Naive thymus-derived CD8-positive, alpha-beta T cell (primary cell): ENCODE data around the gene DOCK11. TPM values are rescaled to one million over a fixed set of nuclear protein-coding genes. Genes with fewer than 3 reads are reported as not detected.
"Not testable (repeated sequence)": the region's sequence is repeated elsewhere in the genome, so short reads cannot be mapped to it uniquely, and the experiment has no call there.

Experiments used
- ATAC-seq, 2 donors: fragments of 150-1000 bp; cut with Tn5 transposase in 1 of 2; sonication (Bioruptor Pico), chemical (Tn5 transposase) in 1 of 2; 1 replicate in 1 of 2; 2 replicates in 1 of 2; pipeline ENCODE4 v1.10.0; 2021; ENCODE audit warnings: mild to moderate bottlenecking in 2 of 2, moderate library complexity in 2 of 2
- POLR2A ChIA-PET: fragments of 350-600 bp; sonication (Branson Sonifier 250); formaldehyde crosslinking; loops from one replicate; lab custom pipeline; 2021; ENCODE audit warnings: antibody characterized with exemption; lab: Charles Lee
- DNase-seq, 10 donors: peaks; one replicate each; pipeline versions ENCODE4 v3.0.0 to v3.0.0-alpha.2; 2020 to 2022
- H3K27ac Mint-ChIP-seq, 10 donors: one replicate each; pipeline ENCODE4 v1.8.0; 2020 to 2022; ENCODE audit warnings: mild to moderate bottlenecking in 10 of 10, mixed read lengths in 10 of 10, moderate library complexity in 4 of 10, inconsistent platforms in 1 of 10
- H3K27me3 Mint-ChIP-seq, 5 donors: one replicate each; pipeline ENCODE4 v1.8.0; 2021 to 2022; ENCODE audit warnings: mixed read lengths in 5 of 5
- H3K36me3 Mint-ChIP-seq, 3 donors: one replicate each; pipeline ENCODE4 v1.8.0; 2020 to 2022; ENCODE audit warnings: mixed read lengths in 3 of 3, mild to moderate bottlenecking in 2 of 3, inconsistent platforms in 1 of 3
- H3K4me1 Mint-ChIP-seq, 4 donors: one replicate each; pipeline ENCODE4 v1.8.0; 2021 to 2022; ENCODE audit warnings: mixed read lengths in 4 of 4
- H3K4me3 Mint-ChIP-seq, 10 donors: one replicate each; pipeline ENCODE4 v1.8.0; 2020 to 2022; ENCODE audit warnings: mild to moderate bottlenecking in 10 of 10, mixed read lengths in 10 of 10, moderate library complexity in 6 of 10, inconsistent platforms in 1 of 10
- H3K9me3 Mint-ChIP-seq, 9 donors: one replicate each; pipeline ENCODE4 v1.8.0; 2020 to 2022; ENCODE audit warnings: mixed read lengths in 9 of 9, mild to moderate bottlenecking in 3 of 9, inconsistent platforms in 1 of 9, moderate library complexity in 1 of 9
- polyA plus RNA-seq, 3 donors: library from polyadenylated mRNA; unstranded; fragments of 300-500 nt; fragmentation: Illumina TruSeq; gene quantifications; one replicate each; pipeline ENCODE4 v1.2.3, GENCODE V29; 2021
- total RNA-seq, 8 experiments: library from RNA in 2 of 8; stranded (reverse) in 2 of 8; gene quantifications; one replicate each; pipeline ENCODE4 v1.2.3 and lab custom pipeline; 2021 to 2026

Gene DOCK11
- total and polyA plus RNA-seq, 5 experiments from 2014 or later, result 20.9 to 116 (median 26.6) TPM

DNA sequence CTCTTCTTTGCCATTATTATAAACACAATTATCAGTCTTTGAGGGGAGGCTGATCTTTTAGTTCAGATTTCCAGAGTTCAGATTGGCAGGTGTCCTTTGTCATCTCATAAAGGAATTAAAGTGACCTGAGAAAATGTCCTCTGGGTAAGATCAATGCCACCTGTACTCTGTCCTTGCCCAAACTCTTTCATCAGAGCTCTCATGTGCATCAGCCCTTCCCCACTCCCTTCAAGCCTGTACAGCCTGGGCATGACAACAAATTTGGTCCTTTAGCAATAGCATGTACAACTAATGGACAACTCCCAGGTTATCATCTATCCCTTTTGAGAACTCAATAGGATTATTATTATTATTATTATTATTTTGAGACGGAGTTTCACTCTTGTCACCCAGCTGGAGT is 8.9 kb upstream of the DOCK11 start:
- H3K9me3 Mint-ChIP-seq, H3K4me1 Mint-ChIP-seq, ATAC-seq, H3K27ac Mint-ChIP-seq, H3K4me3 Mint-ChIP-seq, POLR2A ChIA-PET, H3K27me3 Mint-ChIP-seq, DNase-seq, H3K36me3 Mint-ChIP-seq: not testable (repeated sequence)

GRCh38 chrX:118493016-118493415 is 2.6 kb upstream of the DOCK11 start:
- peak overlapping the region in 6 of 10 donors; percentile 0 to 63 (median 40) for H3K27ac Mint-ChIP-seq
- no peaks in the 10 kb centered on the region for H3K9me3 Mint-ChIP-seq

DNA sequence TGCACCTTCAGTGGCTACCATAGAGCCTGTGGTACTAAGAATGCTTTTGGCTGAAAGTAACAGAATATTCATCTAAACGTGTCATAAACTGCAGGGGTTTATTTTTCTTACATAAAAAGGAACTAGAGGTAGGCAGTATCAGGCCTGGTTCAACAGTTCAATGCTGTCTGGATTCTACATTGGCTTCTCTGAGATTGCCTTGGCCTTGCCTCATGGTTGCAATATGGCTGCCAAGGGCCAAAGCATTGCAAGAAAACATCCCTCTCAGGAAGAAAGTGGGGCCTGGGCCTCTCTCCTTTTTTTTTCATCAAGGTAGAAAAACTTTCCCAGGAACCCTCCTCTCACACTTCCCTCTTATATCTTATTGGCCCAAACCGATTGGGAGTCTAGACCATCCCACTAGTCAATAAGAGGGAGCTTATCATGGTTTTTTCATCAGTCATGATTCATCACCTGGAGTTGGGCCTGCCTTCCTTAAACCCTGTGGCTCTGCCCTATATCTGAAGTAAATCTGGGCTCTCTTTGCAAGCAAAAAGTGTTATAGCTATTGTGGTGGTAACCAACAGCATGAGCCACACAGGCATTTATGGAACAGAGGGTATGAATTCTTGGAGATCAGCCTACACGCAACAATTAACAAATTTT is 1.8 kb upstream of the DOCK11 start:
- no peak for ATAC-seq
- Mint-ChIP-seq H3K36me3 (no peaks in the 10 kb centered on the region), H3K9me3 (no peaks in the 10 kb centered on the region), H3K27ac (peak overlapping the region in 7 of 10 donors; percentile 0 to 97 (median 63)), H3K4me3 (no peak overlapping the region), H3K27me3 (no peaks in the 10 kb centered on the region), H3K4me1 (peaks cover 8 to 22% (median 20%) of the 10 kb centered on the region in 4 donors)
- POLR2A ChIA-PET, result interaction anchor here (6.6 kb wide), 1 partner anchor 39 kb away, joined by 121 read pairs; no protein-coding TSS in a partner anchor
- no peak for DNase-seq

More at GRCh38 chrX:118493016-118493415, 2.6 kb upstream of the DOCK11 start:
- POLR2A ChIA-PET, result interaction anchor here (6.6 kb wide), 1 partner anchor 40 kb away, joined by 121 read pairs; no protein-coding TSS in a partner anchor
- DNase-seq (no peak), ATAC-seq (no peak)
- peaks cover 8 to 15% (median 14%) of the 10 kb centered on the region in 4 donors for H3K4me1 Mint-ChIP-seq
- H3K4me3 Mint-ChIP-seq, result no peak overlapping the region
- H3K36me3 Mint-ChIP-seq, result no peaks in the 10 kb centered on the region
- H3K27me3 Mint-ChIP-seq, result no peaks in the 10 kb centered on the region

DNA sequence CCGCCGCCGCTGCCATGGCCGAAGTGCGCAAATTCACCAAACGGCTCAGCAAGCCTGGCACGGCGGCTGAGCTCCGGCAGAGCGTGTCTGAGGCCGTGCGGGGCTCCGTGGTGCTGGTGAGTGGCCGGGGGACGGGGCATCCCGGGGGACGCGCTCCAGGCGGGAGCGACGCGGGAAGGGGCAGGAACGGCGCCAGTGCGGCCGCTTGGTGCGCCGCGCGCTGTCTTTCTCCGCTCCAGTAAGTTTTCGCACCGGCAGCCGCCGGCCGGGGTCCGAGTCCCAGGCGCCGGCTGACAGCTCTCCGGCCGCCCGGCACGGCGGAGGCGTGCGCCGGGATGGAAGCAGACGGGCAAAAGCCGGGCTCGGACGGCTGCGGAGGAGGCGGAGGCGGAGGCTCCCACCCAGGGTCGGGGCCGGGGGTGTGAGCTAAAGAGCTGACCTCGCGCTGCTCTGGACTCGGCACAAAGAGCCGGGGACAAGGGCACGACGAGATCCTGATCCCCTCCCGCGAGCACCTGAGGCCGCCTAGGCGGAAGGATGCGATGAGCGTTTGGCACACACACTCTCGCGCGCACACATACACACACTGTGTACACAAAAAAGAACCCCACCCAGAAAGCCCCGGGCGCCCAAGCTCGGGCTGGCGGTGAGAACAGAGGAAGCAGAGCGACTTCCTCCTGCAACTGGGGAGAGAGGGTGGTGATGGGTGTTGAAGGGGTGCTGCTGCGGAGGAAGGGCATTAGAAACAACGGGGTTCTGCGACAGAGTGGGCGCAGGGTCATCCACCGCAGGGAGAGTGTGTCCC is 545 bp downstream of the DOCK11 start:
- DNase-seq (peak; percentile 53 to 92 (median 76)), ATAC-seq (peak; percentile 69 to 81)
- Mint-ChIP-seq H3K4me3 (peak overlapping the region; percentile 96 to 100 (median 98)), H3K27ac (peak overlapping the region; percentile 93 to 99 (median 98)), H3K36me3 (peaks cover 0 to 5% (median 0%) of the 10 kb centered on the region in 3 donors), H3K27me3 (no peaks in the 10 kb centered on the region), H3K9me3 (no peaks in the 10 kb centered on the region), H3K4me1 (peaks cover 8 to 34% (median 29%) of the 10 kb centered on the region in 4 donors)
- POLR2A ChIA-PET, result interaction anchor here (0.6 to 6.6 kb wide), 14 partner anchors 9 to 983 kb away, joined by 3 to 121 read pairs (median 4); no protein-coding TSS in a partner anchor

- H3K36me3 Mint-ChIP-seq, result peaks cover 0 to 6% (median 0%) of the 10 kb centered on the region in 3 donors
- H3K4me3 Mint-ChIP-seq, result peak overlapping the region; percentile 96 to 100 (median 98)
- peaks cover 8 to 36% (median 29%) of the 10 kb centered on the region in 4 donors for H3K4me1 Mint-ChIP-seq
- H3K9me3 Mint-ChIP-seq, result no peaks in the 10 kb centered on the region
- ATAC-seq (peak; percentile 4), DNase-seq (no peak)
- peak overlapping the region; percentile 93 to 99 (median 98) for H3K27ac Mint-ChIP-seq
- H3K27me3 Mint-ChIP-seq, result no peaks in the 10 kb centered on the region
- POLR2A ChIA-PET, result interaction anchor here (0.6 to 6.6 kb wide), 12 partner anchors 9 to 1813 kb away, joined by 3 to 121 read pairs (median 4); no protein-coding TSS in a partner anchor
Measured at GRCh38 chrX:118496763-118497079, 1.1 kb downstream of the DOCK11 start.

GRCh38 chrX:118497180-118497818 is 1.7 kb downstream of the DOCK11 start:
- no peaks in the 10 kb centered on the region for H3K27me3 Mint-ChIP-seq
- no peaks in the 10 kb centered on the region for H3K9me3 Mint-ChIP-seq
- H3K4me3 Mint-ChIP-seq, result peak overlapping the region; percentile 96 to 100 (median 98)
- POLR2A ChIA-PET, result interaction anchor here (0.6 to 6.6 kb wide), 11 partner anchors 8 to 1812 kb away, joined by 3 to 121 read pairs (median 4); partner anchors contain the start of gene LONRF3
- H3K27ac Mint-ChIP-seq, result peak overlapping the region; percentile 93 to 99 (median 98)
- ATAC-seq (peak; percentile 19 to 23), DNase-seq (peak in 8 of 10 donors; percentile 10 to 49 (median 27))
- peaks cover 13 to 42% (median 35%) of the 10 kb centered on the region in 4 donors for H3K4me1 Mint-ChIP-seq
- peaks cover 0 to 8% (median 0%) of the 10 kb centered on the region in 3 donors for H3K36me3 Mint-ChIP-seq

DNA sequence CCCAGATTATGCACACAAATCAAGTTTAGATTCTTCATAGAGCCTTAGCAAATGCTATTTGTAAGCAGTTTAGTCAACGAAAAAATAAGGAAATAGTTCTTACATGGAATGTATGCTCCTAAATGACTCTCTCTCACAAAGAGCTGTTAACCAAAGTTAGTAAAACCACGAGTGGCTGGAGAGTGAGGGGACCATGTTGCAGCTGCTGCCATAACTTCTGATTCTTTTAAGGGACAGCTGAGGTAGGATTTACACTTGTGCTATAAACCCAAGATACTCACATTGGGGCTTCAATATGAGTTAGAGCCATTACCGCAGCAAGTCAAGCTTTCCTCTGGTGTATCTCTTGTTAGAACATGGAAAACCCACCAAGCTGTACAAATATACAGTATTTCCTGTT is 2.7 kb downstream of the DOCK11 start:
- Mint-ChIP-seq H3K4me3 (peak overlapping the region; percentile 78 to 100 (median 98)), H3K27ac (peak overlapping the region; percentile 37 to 99 (median 98)), H3K36me3 (peaks cover 0 to 8% (median 0%) of the 10 kb centered on the region in 3 donors), H3K9me3 (no peaks in the 10 kb centered on the region), H3K27me3 (no peaks in the 10 kb centered on the region), H3K4me1 (peaks cover 20 to 53% (median 43%) of the 10 kb centered on the region in 4 donors)
- POLR2A ChIA-PET, result interaction anchor here (0.9 to 6.6 kb wide), 4 partner anchors 10 to 66 kb away, joined by 3 to 121 read pairs (median 8); no protein-coding TSS in a partner anchor
- no peak for DNase-seq
- ATAC-seq, result no peak

GRCh38 chrX:118498755-118499154 is 3.1 kb downstream of the DOCK11 start:
- H3K4me1 Mint-ChIP-seq, result peaks cover 23 to 57% (median 46%) of the 10 kb centered on the region in 4 donors
- DNase-seq, result no peak
- peaks cover 0 to 11% (median 0%) of the 10 kb centered on the region in 3 donors for H3K36me3 Mint-ChIP-seq
- POLR2A ChIA-PET, result interaction anchor here (0.9 to 6.6 kb wide), 3 partner anchors 10 to 46 kb away, joined by 4 to 121 read pairs (median 11); no protein-coding TSS in a partner anchor
- ATAC-seq, result no peak
- H3K9me3 Mint-ChIP-seq, result no peaks in the 10 kb centered on the region
- H3K4me3 Mint-ChIP-seq, result peak overlapping the region in 9 of 10 donors; percentile 65 to 99 (median 98)
- H3K27ac Mint-ChIP-seq, result peak overlapping the region; percentile 28 to 99 (median 90)
- no peaks in the 10 kb centered on the region for H3K27me3 Mint-ChIP-seq

DNA sequence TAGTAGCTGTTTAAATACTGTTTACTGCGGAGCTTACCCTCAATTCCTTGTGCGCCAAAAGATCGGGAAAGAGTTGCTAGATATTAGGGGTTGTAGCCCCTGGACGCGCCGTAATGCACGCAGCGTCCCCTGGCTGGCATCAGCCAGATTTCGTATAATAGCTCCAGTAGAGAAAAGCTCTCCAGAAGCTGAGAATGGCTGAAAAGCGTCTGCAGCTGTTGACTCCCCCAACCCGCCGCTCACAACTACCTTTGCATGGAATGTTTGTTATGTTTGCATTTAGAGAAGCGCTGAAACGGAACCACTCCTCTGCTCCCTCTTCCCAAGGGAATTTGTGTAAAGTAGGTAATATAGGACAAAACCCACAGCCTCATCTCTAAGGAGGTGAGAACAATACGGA is 3.7 kb downstream of the DOCK11 start:
- peaks cover 0 to 11% (median 0%) of the 10 kb centered on the region in 3 donors for H3K36me3 Mint-ChIP-seq
- peaks cover 23 to 62% (median 49%) of the 10 kb centered on the region in 4 donors for H3K4me1 Mint-ChIP-seq
- H3K27ac Mint-ChIP-seq, result peak overlapping the region; percentile 53 to 99 (median 90)
- no peak for DNase-seq
- POLR2A ChIA-PET, result interaction anchor here (0.6 to 6.6 kb wide), 4 partner anchors 25 to 58 kb away, joined by 4 to 121 read pairs (median 6); no protein-coding TSS in a partner anchor
- H3K27me3 Mint-ChIP-seq, result no peaks in the 10 kb centered on the region
- H3K4me3 Mint-ChIP-seq, result peak overlapping the region; percentile 31 to 99 (median 73)
- no peak for ATAC-seq
- H3K9me3 Mint-ChIP-seq, result no peaks in the 10 kb centered on the region

DNA sequence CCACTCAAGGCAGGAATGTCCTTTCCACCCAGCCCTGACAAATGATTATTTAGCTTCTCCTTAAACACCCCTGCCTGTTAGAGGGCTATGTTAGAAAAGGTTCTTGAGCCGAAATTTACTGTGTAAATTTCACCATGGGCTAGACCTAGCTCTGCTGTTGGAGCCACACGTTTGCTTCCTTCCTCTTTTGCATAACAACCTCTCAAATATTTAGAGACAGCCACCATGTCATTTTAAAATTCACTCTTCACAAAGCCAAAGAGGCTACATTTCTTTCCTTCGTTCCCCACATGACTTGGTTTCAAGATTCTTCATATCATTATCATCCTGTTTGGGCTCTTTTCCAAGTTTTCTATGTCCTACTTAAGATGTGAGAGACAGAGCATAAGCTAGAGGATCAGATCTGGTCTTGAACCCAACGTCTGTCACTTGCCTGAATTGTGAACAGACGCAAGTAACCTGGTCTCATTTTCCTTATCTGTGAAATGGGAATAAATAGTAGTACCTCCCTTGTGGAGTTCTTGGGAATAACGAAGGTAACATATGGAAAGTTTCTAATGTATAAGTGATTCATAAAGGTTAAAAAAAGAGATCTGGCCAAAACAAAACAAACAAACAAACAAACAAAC is 6.7 kb downstream of the DOCK11 start:
- peak; percentile 41 to 44 for ATAC-seq
- Mint-ChIP-seq H3K4me3 (peak overlapping the region; percentile 43 to 89 (median 72)), H3K9me3 (no peaks in the 10 kb centered on the region), H3K27ac (peak overlapping the region; percentile 79 to 97 (median 94)), H3K4me1 (peaks cover 23 to 82% (median 64%) of the 10 kb centered on the region in 4 donors), H3K27me3 (no peaks in the 10 kb centered on the region), H3K36me3 (peaks cover 0 to 11% (median 0%) of the 10 kb centered on the region in 3 donors)
- DNase-seq, result peak in 2 of 10 donors; percentile 13 to 20
- POLR2A ChIA-PET, result interaction anchor here (1.0 to 3.4 kb wide), 4 partner anchors 20 to 38 kb away, joined by 3 to 9 read pairs (median 4); no protein-coding TSS in a partner anchor

DNA sequence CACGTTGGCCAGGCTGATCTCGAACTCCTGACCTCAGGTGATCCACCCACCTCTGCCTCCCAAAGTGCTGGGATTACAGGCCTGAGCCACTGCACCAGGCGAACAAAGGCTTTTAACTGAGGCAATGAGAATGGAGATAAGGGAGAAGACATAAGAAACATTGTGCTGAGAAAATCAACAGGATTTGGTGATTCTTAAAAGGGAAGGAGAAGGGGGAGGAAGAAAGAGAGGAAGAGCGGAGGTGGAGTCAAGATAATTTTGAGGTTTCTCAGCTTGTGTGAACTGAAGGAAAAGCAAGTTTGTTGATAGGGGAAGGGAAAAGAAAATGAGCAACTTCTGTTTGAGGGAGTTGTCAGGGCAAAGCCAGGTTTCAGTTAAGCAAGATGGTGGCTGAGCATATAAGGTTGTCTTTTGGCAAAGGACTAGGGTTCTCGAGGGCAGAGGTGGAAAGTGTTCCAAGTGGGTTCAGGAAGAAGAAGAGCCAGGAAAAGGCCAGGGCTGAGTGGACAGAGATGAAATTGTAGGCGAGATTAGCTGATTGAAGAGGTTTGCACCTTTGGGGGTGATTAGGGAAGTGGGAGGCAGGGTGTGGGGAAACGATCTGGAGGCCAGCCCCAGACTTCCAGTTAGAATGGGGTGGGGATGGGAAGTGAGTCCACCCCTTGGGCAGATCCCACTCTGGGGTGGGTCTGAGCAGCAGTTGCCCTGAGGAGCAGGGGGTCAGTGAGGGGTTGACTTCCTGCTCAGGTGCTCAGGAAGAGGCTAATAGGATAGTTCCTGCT is 7.8 kb downstream of the DOCK11 start:
- POLR2A ChIA-PET, result no interaction called here
- H3K4me3 Mint-ChIP-seq, result peak overlapping the region; percentile 43 to 89 (median 75)
- peak overlapping the region; percentile 79 to 97 (median 94) for H3K27ac Mint-ChIP-seq
- H3K36me3 Mint-ChIP-seq, result peaks cover 0 to 11% (median 0%) of the 10 kb centered on the region in 3 donors
- DNase-seq, result peak in 1 of 10 donors; percentile 6
- no peaks in the 10 kb centered on the region for H3K9me3 Mint-ChIP-seq
- ATAC-seq, result peak; percentile 16 to 18
- peaks cover 23 to 80% (median 63%) of the 10 kb centered on the region in 4 donors for H3K4me1 Mint-ChIP-seq
- H3K27me3 Mint-ChIP-seq, result no peaks in the 10 kb centered on the region
